NT2/D1 (cell line): Measurements from ENCODE around the gene GPR27.

Experiments
- SUZ12 ChIP-seq: IDR thresholded peaks from 2 replicates; pipeline ENCODE4 v1.6.1; 2011; ENCODE audit not compliant: insufficient read length, insufficient read depth; ENCODE audit errors: extremely low read depth
- YY1 ChIP-seq: IDR thresholded peaks from 2 replicates; pipeline ENCODE4 v1.6.1; 2011; ENCODE audit not compliant: insufficient read length, insufficient read depth

GRCh38 chr3:71796290-71796689 lies 42.6 kb downstream of the GPR27 start:
- no peak for TF ChIP-seq YY1
- no peak for TF ChIP-seq SUZ12
